IPS-NIHi7 (cell line): ENCODE results near the gene SIRPB1.

ENCODE experiments used
- DNase-seq: peaks from one replicate; pipeline ENCODE4 v3.0.0; 2012; ENCODE audit warnings: mixed read lengths; ENCODE audit errors: extremely low spot score

Gene SIRPB1

DNA sequence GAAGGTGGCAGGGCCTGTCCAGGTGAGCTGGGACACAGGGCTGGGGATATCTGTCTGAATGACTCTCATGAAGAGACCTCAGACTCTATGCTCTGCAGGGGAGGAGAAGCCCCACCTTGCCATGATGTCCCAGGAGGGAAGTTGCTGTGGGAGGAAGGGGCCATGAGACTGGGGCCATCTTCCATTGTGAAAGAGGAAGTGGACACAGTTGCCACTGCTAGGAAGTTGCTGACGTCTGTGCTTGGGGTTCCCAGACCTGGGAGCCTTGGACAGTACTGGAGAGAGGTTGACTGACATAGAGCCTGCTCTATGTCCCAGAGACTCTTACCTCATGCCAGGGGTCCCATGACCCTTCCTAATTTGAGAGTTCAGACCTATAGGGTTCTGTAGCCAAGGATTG, 24.5 kb downstream of the SIRPB1 start:
- DNase-seq, result no peak

- DNase-seq, result no peak
Measured at GRCh38 chr20:1588533-1589460, 31.0 kb downstream of the SIRPB1 start.

GRCh38 chr20:1587781-1588532, 31.9 kb downstream of the SIRPB1 start:
- no peak for DNase-seq

DNA sequence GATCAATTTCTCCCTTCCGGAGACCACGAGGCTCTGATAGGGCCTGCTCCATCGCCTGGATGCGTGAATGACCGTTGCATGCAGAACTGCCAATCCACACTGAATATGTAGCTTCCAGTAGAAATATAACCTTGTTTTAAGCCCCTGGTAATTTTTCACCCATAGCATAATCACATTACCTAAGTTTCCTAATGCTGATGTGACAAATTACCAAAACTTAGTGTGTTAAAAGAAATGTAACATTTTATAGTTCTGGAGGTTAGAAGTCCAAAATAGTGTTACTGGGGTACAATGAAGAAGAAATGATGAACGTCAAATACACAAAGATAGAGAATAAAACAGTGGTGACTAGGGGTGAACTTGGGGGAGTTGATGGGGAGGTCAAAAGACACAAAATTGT, 40.3 kb downstream of the SIRPB1 start:
- DNase-seq, result no peak

DNA sequence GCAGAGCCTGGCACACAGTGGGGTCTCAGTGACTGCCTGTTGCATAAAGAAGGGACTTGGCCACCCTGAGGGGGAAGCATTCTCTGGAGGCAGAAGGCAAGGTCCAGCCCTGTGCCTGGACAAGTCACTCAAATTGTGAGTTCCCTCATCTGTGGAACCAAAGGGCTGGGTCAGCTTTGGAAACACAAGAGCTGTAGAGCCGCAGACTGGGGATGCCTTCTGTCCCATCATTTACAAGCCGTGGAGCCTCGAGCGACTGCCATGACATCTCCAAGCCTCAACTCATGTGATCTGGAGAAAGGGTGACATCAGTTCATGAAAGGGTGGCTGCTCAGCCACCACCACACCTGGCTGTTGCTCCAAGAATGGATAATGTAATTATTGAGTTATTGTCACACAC, 41.9 kb downstream of the SIRPB1 start:
- peak; percentile 1 for DNase-seq

DNA sequence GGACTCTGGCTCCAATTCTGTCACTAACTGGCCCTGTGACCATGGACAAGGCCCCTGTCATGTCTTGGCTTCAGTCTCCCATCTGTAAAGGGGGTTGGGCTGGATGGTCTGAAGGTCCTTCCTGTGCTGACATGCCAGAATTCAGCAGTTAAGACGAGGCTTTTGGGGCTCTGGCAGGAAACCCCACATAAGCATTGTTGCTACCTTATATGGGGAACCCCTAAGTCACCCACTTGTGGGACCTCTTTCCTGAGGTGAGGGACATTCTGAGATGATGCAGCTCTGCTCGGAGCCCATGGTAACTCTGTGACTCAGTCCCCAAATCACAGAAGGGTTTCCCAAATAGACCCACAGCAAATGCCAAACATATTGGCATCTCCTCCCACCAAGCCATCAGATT, 42.5 kb downstream of the SIRPB1 start:
- peak; percentile 0 for DNase-seq

- peak; percentile 0 for DNase-seq
Measured at GRCh38 chr20:1576641-1577040, 43.2 kb downstream of the SIRPB1 start.

GRCh38 chr20:1576003-1576402, 43.8 kb downstream of the SIRPB1 start:
- DNase-seq, result peak; percentile 0

- DNase-seq, result peak; percentile 1
Measured at GRCh38 chr20:1571583-1571982, 48.2 kb downstream of the SIRPB1 start.
